Measurements from ENCODE around the gene CCDC57. TPM values are rescaled to one million over a fixed set of nuclear protein-coding genes. Genes with fewer than 3 reads are reported as not detected.
"Not testable (repeated sequence)": the region's sequence is repeated elsewhere in the genome, so short reads cannot be mapped to it uniquely, and the experiment has no call there.

CCDC57 gene
- polyA plus RNA-seq, 3 donors from 2014 or later, result 27.7 to 65.8 (median 28.8) TPM

GRCh38 chr17:82146663-82147654, 65.7 kb downstream of the CCDC57 start:
- no peak overlapping the region for H3K4me3 Mint-ChIP-seq
- peaks cover 8 to 11% (median 10%) of the 10 kb centered on the region in 3 donors for H3K36me3 Mint-ChIP-seq
- H3K27ac Mint-ChIP-seq, result peak overlapping the region in 1 of 6 donors; percentile 70
- no peaks in the 10 kb centered on the region for H3K4me1 Mint-ChIP-seq
- no peak for DNase-seq
- no peaks in the 10 kb centered on the region for H3K9me3 Mint-ChIP-seq
- peaks cover 1 to 4% (median 2%) of the 10 kb centered on the region in 3 donors for H3K27me3 Mint-ChIP-seq (ENCODE audit: low read depth in 3 of 3)

- Mint-ChIP-seq H3K36me3 (peaks cover 8 to 11% (median 10%) of the 10 kb centered on the region in 3 donors), H3K4me3 (no peak overlapping the region), H3K27ac (no peak overlapping the region), H3K4me1 (no peaks in the 10 kb centered on the region), H3K9me3 (no peaks in the 10 kb centered on the region), H3K27me3 (ENCODE audit: low read depth in 3 of 3) (peaks cover 1 to 4% (median 2%) of the 10 kb centered on the region in 3 donors)
- no peak for DNase-seq
These were observed 67.0 kb downstream of the CCDC57 start for GRCh38 chr17:82145550-82146155.

- Mint-ChIP-seq H3K27ac (peak overlapping the region in 2 of 6 donors; percentile 7 to 37), H3K36me3 (peaks cover 8 to 11% (median 10%) of the 10 kb centered on the region in 3 donors), H3K4me3 (no peak overlapping the region), H3K27me3 (ENCODE audit: low read depth in 3 of 3) (peaks cover 0 to 4% (median 3%) of the 10 kb centered on the region in 3 donors), H3K9me3 (no peaks in the 10 kb centered on the region), H3K4me1 (no peaks in the 10 kb centered on the region)
- DNase-seq, result no peak
These were observed 69.3 kb downstream of the CCDC57 start for GRCh38 chr17:82143333-82143732.

GRCh38 chr17:82139961-82140360, 72.7 kb downstream of the CCDC57 start:
- not testable (repeated sequence) for H3K36me3 Mint-ChIP-seq, H3K27ac Mint-ChIP-seq, DNase-seq

GRCh38 chr17:82138511-82138992, 74.1 kb downstream of the CCDC57 start:
- no peak for DNase-seq
- Mint-ChIP-seq H3K27me3 (ENCODE audit: low read depth in 3 of 3) (peaks cover 0 to 3% (median 0%) of the 10 kb centered on the region in 3 donors), H3K27ac (no peak overlapping the region), H3K4me1 (no peaks in the 10 kb centered on the region), H3K9me3 (no peaks in the 10 kb centered on the region), H3K4me3 (no peak overlapping the region), H3K36me3 (no peaks in the 10 kb centered on the region)

More at GRCh38 chr17:82139961-82140360, 72.7 kb downstream of the CCDC57 start:
- not testable (repeated sequence) for H3K27me3 Mint-ChIP-seq (ENCODE audit: low read depth in 3 of 3); H3K4me1 Mint-ChIP-seq; H3K4me3 Mint-ChIP-seq; H3K9me3 Mint-ChIP-seq

- DNase-seq, result no peak
- no peak overlapping the region for H3K4me3 Mint-ChIP-seq
- no peaks in the 10 kb centered on the region for H3K4me1 Mint-ChIP-seq
- H3K36me3 Mint-ChIP-seq, result peaks cover 0 to 4% (median 0%) of the 10 kb centered on the region in 3 donors
- no peaks in the 10 kb centered on the region for H3K9me3 Mint-ChIP-seq
- peaks cover 0 to 2% (median 0%) of the 10 kb centered on the region in 3 donors for H3K27me3 Mint-ChIP-seq (ENCODE audit: low read depth in 3 of 3)
- no peak overlapping the region for H3K27ac Mint-ChIP-seq
These were observed 78.5 kb downstream of the CCDC57 start for GRCh38 chr17:82134101-82134500.

GRCh38 chr17:82133166-82133953, 79.3 kb downstream of the CCDC57 start:
- H3K4me3 Mint-ChIP-seq; H3K27me3 Mint-ChIP-seq (ENCODE audit: low read depth in 3 of 3); H3K9me3 Mint-ChIP-seq; H3K27ac Mint-ChIP-seq; H3K36me3 Mint-ChIP-seq; DNase-seq; H3K4me1 Mint-ChIP-seq: not testable (repeated sequence)

- Mint-ChIP-seq H3K27me3 (ENCODE audit: low read depth in 3 of 3) (no peaks in the 10 kb centered on the region), H3K4me1 (peaks cover 5 to 9% of the 10 kb centered on the region in 2 donors)
These were observed 83.5 kb downstream of the CCDC57 start for GRCh38 chr17:82129095-82129494.

GRCh38 chr17:82128287-82128686, 84.4 kb downstream of the CCDC57 start:
- no peak for DNase-seq
- Mint-ChIP-seq H3K36me3 (peaks cover 4 to 19% (median 14%) of the 10 kb centered on the region in 3 donors), H3K4me3 (no peak overlapping the region), H3K4me1 (peaks cover 5 to 9% of the 10 kb centered on the region in 2 donors), H3K27me3 (ENCODE audit: low read depth in 3 of 3) (no peaks in the 10 kb centered on the region), H3K9me3 (no peaks in the 10 kb centered on the region), H3K27ac (no peak overlapping the region)

More at GRCh38 chr17:82129095-82129494, 83.5 kb downstream of the CCDC57 start:
- no peak for DNase-seq
- Mint-ChIP-seq H3K9me3 (no peaks in the 10 kb centered on the region), H3K36me3 (peaks cover 4 to 12% (median 7%) of the 10 kb centered on the region in 3 donors), H3K27ac (no peak overlapping the region), H3K4me3 (no peak overlapping the region)

GRCh38 chr17:82127704-82128103, 84.9 kb downstream of the CCDC57 start:
- Mint-ChIP-seq H3K27me3 (ENCODE audit: low read depth in 3 of 3) (no peaks in the 10 kb centered on the region), H3K4me3 (no peak overlapping the region), H3K27ac (no peak overlapping the region), H3K4me1 (peaks cover 5 to 9% of the 10 kb centered on the region in 2 donors), H3K36me3 (peaks cover 4 to 19% (median 14%) of the 10 kb centered on the region in 3 donors), H3K9me3 (no peaks in the 10 kb centered on the region)
- DNase-seq, result no peak

GRCh38 chr17:82127315-82127595, 85.4 kb downstream of the CCDC57 start:
- Mint-ChIP-seq H3K27me3 (ENCODE audit: low read depth in 3 of 3) (no peaks in the 10 kb centered on the region), H3K4me3 (no peak overlapping the region), H3K4me1 (peaks cover 5 to 9% of the 10 kb centered on the region in 2 donors), H3K9me3 (no peaks in the 10 kb centered on the region), H3K27ac (no peak overlapping the region), H3K36me3 (peaks cover 4 to 18% (median 14%) of the 10 kb centered on the region in 3 donors)
- no peak for DNase-seq

GRCh38 chr17:82126556-82127314, 85.9 kb downstream of the CCDC57 start:
- H3K36me3 Mint-ChIP-seq, result peaks cover 4 to 15% (median 14%) of the 10 kb centered on the region in 3 donors
- peak overlapping the region in 3 of 6 donors; percentile 5 to 78 (median 50) for H3K27ac Mint-ChIP-seq
- DNase-seq, result peak; percentile 31 to 56 (median 48)
- H3K9me3 Mint-ChIP-seq, result no peaks in the 10 kb centered on the region
- H3K4me3 Mint-ChIP-seq, result peak overlapping the region in 1 of 5 donors; percentile 33
- no peaks in the 10 kb centered on the region for H3K27me3 Mint-ChIP-seq (ENCODE audit: low read depth in 3 of 3)
- peaks cover 5 to 9% of the 10 kb centered on the region in 2 donors for H3K4me1 Mint-ChIP-seq

GRCh38 chr17:82124101-82124500, 88.5 kb downstream of the CCDC57 start:
- peaks cover 4 to 15% (median 14%) of the 10 kb centered on the region in 3 donors for H3K36me3 Mint-ChIP-seq
- H3K4me3 Mint-ChIP-seq, result no peak overlapping the region
- peaks cover 5 to 9% of the 10 kb centered on the region in 2 donors for H3K4me1 Mint-ChIP-seq
- no peaks in the 10 kb centered on the region for H3K27me3 Mint-ChIP-seq (ENCODE audit: low read depth in 3 of 3)
- no peaks in the 10 kb centered on the region for H3K9me3 Mint-ChIP-seq
- H3K27ac Mint-ChIP-seq, result peak overlapping the region in 1 of 6 donors; percentile 33
- no peak for DNase-seq

Measured in immature natural killer cell (primary cell).